Activated CD4-positive, CD25-positive, alpha-beta regulatory T cell (primary cell): ENCODE measurements around the gene PCSK7.
"Not testable (repeated sequence)": the region's sequence is repeated elsewhere in the genome, so short reads cannot be mapped to it uniquely, and the experiment has no call there.

ENCODE experiments used
- DNase-seq, 4 experiments: peaks; one replicate each; lab custom pipeline; 2025; lab: John Stamatoyannopoulos, UW

Gene PCSK7, protein sequence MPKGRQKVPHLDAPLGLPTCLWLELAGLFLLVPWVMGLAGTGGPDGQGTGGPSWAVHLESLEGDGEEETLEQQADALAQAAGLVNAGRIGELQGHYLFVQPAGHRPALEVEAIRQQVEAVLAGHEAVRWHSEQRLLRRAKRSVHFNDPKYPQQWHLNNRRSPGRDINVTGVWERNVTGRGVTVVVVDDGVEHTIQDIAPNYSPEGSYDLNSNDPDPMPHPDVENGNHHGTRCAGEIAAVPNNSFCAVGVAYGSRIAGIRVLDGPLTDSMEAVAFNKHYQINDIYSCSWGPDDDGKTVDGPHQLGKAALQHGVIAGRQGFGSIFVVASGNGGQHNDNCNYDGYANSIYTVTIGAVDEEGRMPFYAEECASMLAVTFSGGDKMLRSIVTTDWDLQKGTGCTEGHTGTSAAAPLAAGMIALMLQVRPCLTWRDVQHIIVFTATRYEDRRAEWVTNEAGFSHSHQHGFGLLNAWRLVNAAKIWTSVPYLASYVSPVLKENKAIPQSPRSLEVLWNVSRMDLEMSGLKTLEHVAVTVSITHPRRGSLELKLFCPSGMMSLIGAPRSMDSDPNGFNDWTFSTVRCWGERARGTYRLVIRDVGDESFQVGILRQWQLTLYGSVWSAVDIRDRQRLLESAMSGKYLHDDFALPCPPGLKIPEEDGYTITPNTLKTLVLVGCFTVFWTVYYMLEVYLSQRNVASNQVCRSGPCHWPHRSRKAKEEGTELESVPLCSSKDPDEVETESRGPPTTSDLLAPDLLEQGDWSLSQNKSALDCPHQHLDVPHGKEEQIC

DNA sequence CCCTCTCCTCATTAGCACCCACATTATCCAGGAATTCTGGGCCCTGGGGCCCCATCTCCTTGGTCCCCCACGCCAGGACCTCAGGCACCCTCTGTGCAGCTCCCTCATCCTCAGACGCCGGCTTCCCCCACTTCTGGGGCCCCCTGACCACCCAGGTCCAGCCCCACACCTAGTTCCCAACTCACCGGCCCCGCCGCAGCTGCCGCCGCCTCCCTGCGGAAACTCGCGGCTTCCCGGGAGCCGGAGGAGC is at the start of gene PCSK7:
TSS of gene PCSK7 (minus strand) at position 232 of the 250 bp plus-strand sequence. CDS start 2,229 bp downstream, outside the sequence.
- DNase-seq = peak in 1 of 4 experiments; percentile 34

DNA sequence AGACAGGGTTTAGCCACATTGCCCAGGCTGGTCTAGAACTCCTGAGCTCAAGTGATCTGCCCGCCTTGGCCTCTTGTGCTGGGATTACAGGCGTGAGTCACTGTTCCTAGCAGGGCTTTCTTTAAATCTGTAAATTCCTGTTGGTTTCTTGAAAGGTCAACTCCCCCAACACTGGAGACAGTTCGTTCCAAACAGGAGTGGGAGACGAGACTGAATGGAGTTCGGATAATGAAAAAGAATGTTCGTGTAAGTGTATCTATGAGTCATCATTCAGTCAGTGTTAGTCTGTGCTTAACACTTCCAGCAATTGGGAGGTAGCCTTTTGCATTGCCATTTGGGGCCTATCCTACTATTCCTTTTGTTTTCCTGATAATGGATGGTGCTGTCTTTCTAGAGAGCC is 49.3 kb upstream of the PCSK7 start:
- no peak for DNase-seq

DNA sequence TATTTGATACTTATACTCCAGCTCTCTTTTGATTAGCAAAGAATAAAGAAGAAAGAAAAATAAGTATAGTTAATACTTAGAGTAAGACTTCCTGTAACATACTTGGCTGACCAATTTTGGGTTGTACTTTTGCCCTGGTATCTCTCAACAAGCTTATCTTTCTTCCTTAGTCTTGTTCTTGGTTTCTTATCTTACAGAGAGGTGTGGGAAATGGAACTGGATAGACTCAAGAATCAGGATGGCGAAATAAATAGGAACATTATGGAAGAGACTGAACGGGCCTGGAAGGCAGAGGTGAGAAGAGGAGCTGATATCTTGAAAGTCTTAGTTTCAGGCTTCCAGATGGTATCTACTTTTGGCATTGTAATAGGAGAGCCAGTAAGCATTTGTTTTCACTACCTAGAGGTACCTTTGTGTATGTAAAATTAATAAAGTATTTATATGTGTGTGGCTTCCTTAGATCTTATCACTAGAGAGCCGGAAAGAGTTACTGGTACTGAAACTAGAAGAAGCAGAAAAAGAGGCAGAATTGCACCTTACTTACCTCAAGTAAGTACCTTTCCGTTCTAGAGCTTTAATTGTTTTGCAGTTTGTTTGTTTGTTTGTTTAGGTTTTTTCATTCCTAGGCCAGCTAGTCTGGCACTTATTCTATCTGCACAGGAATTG is 48.0 kb upstream of the PCSK7 start:
- DNase-seq = no peak

DNA sequence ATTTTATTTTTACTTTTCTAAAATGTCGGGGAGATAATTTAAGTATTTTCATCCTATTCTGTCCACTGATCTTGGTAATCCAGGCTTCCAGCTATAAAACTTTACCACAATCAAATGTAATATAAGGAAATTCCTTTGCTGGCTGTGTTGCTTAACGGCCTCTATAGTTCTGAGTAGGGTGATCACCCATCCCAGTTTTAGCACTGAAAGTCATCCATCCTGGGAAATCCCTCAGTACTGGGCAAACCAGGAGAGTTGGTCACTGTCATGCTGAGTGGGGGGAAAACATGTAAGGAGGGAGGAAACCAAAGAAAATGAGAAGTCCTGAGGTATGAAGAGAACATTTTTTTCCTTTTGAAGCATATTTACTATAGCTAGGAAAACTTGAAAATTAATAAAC is 46.5 kb upstream of the PCSK7 start:
- no peak for DNase-seq

DNA sequence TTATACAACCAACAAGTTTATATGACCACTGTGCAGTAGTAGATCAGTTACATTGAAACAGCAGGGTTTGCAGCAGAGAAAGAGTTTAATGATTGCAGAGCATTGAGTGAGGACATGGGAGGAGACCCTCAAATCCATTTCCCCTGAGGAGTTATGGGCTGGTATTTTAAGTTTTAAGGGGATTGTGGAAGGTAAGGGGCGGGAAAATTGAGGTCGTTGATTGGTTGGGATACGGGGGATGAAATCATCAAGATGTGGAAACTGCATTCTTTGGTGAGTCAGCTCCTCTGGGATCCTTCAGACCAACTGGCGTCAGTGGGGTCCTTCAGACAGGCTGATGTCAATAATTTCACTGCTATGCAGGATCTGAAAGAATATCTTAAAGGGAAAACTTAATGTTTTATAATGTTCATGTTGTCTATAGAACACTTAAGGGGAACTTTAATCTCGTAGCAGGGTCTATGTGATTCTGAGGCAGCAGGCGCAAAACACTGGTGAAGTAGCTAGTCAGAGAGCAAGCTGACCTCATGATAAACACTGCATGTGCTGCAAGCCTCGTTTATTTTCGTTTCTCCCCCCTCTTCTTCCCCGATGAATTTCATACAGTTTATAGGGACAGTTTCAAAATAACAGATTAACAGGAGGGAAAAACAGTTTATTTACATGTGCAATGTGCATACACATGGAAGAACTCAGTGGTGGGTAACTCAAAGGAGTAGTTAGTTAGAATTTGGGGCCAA is 41.8 kb upstream of the PCSK7 start:
- no peak for DNase-seq

DNA sequence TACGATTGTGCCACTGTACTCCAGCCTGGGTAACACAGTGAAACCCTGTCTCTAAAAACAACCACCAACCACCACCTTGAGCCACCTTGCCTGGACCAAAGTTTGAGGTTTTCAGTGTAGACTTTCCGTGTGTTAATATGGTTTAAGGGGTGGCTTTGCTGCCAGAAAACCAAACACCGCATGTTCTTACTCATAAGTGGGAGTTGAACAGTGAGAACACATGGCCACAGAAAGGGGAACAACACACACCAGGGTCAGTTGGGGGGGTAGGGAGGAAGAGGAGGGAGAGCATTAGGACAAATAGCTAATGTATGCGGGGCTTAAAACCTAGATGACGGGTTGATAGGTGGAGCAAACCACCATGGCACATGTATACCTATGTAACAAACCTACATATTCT is 40.3 kb upstream of the PCSK7 start:
- DNase-seq = not testable (repeated sequence)

DNA sequence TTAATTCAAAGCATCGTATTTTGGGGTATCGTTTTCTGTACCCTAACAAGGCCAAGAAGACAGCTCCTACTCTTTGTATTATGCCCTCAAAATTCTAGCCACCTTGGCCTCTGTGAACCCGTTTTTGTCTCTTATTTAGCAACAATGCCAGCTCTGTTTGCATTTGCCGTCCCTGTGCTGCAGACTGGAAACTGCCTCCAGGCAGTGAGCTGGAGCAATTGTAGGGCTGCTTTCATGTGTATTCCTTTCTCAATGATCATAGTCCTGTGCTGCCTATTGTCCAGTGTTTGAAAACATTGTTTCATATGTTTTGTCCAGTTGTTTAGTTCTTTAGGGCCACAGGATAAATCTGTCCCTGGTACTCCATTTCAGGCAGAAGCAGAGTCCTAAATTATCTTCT is 39.3 kb upstream of the PCSK7 start:
- DNase-seq = no peak

DNA sequence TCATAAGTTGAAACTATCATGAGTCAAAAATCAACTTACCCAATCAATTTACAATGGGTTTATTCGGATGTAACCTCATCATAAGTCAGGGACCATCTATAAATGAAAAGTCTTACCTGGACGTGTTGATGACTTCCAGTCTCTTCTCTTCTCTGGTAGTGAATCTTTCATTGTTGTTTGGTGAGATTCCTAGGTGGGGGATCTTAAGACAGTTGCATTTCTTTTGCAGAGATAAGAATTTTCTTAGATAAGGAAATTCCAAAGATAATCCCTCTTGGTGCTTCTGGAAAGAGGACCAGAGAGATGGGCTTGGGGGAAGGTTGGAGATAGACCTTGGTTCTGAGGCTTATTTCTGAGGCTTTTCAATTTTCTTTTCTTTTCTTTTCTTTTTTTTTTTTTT is 38.0 kb upstream of the PCSK7 start:
- no peak for DNase-seq

DNA sequence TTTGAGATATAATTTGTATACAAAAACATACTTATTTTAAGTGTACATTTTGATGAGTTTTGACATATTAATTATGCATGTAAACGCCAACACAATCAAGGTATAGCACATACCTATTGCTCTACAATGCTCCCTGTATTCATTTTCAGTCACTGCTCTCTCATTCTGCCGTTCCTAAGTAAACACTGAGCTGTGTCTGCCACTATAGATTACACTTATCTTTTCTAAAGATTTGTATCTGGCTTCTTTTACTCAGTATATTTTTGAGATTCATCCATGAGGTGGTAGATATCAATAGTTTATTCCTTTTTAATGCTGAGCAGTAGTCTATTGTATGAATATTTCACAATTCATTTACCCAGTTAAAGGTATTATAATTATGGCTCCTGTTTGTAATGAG is 33.9 kb upstream of the PCSK7 start:
- no peak for DNase-seq

DNA sequence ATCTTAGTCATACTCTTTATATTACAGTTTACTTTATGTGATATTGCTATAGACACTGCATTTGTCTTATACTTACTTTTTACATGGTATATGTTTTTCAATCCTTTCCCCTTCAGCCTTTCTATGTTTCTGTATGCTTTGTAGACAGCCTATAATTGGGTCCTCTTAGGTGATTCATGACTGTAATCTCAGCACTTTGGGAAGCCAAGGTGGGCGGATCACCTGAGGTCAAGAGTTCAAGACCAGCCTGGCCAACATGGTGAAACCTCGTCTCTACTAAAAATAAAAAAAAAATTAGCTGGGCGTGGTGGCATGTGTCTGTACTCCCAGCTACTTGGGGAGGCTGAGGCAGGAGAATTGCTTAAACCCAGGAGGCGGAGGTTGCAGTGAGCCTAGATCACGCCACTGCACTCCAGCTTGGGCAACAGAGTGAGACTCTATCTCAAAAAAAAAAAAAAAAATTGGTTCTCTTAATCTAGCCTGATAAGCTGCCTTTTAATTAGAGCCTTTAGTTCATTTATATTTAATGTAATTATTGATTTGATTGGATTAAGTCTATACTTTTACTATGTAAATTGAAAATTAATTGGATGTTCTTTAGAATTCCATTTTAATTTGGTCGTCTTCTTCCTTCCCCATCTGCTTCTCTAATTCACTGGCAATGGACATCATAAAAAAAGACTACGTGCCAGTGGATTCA is 32.9 kb upstream of the PCSK7 start:
- DNase-seq = not testable (repeated sequence)

DNA sequence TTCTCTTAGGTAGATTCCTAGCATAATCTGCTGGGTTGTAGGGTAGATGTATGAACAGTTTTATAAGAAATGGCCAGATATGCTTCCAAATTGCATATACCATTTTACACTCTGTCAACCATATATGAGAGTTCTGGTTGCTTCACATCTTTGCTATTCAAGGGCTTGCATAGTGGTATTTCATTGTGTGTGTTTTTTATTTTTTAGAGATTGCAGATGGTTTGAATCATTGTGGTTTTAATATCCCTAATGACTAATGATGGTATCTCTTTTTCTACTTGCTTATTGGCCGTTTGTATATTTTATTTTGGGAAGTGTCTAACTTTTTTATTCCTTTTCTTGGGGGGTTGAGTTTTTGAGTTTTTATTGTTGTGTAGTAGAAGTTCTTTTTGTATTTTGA is 27.5 kb upstream of the PCSK7 start:
- no peak for DNase-seq

DNA sequence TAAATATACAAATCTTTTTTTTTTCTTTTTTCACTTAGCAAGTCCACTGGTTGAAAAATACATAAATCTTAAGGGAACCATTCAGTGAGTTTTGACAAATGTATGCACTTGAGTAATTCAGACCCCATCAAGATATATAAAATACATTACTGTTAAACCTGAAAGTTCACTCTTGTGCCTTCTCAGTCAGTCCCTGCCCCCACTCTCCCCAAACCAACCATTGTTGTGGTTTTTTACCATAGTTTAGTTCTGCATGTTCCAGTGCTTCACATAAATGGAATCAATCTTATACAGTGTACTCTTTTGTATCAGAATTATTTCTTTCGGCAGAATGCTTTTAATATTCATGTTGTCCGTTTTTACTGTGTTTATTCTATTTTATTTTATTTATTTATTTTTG is 26.7 kb upstream of the PCSK7 start:
- DNase-seq = no peak

DNA sequence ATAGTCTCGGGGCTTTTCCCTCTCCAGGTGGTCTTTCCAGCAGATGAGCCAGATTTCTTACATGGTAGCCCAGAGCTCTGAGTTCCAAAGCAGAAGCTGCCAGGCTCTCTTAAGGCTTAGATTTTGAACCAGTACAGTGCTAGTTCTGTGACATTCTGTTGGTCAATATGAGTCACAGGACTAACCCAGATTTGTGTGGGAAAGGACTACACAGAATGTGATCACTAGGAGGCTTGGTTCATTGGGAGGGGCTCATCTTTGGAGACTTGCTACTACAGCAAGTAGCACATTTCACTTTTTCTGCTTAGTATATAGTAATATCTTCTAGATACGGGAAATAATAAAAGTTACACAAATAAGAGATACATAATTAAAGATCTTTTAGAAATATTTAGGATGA is 24.7 kb upstream of the PCSK7 start:
- no peak for DNase-seq

DNA sequence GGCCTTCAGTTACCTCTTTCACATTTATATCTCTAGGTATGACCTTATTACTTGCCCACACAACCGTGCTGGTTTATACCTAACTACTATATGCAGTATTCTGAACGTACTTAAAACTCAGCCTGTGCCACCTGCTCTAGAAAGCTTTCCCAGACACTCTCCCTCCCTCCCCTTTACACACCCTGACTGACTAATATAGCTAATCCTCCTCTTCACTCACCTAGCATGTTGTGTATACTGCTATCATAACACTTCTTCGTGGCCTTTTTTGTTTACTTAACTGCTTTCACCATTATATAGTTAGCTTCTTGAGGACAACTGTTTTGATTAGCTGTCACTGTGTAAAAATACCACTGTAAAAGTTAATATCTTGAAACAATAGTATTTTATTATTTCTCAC is 24.1 kb upstream of the PCSK7 start:
- DNase-seq = no peak

DNA sequence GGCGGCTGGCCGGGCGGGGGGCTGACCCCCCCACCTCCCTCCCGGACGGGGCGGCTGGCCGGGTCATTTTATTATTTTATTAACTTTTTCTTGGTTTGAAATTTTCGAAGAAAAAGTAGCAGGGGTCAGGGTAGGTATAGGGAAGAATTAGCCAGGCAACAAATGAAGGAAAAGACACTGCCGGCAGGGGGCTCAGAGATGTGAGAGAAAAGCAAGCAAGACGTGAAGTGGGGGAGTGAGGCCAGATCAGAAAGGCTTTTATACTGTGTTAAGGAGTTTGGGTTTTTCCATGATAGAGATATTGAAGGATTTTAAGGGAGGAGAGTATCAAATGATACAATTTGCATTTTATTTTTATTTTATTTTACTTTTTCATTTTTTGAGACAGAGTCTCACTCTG is 19.6 kb upstream of the PCSK7 start:
- no peak for DNase-seq

DNA sequence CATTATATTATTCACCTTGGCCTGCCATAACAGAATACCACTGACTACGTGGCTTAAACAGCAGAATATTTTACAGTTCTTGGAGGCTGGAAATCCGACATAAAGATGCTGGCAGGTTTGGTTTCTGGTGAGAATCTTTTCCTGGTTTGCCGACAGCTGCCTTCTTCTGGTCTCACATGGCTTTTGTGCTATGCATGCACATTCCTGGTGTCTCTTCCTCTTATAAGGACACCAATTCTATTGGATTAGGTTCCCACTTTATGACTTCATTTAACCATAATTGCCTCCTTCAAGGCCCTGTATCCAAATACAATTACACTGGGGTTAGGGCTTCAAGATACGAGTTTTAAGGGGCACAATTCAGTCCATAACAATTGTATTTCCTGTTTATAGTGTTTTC is 17.7 kb upstream of the PCSK7 start:
- no peak for DNase-seq

DNA sequence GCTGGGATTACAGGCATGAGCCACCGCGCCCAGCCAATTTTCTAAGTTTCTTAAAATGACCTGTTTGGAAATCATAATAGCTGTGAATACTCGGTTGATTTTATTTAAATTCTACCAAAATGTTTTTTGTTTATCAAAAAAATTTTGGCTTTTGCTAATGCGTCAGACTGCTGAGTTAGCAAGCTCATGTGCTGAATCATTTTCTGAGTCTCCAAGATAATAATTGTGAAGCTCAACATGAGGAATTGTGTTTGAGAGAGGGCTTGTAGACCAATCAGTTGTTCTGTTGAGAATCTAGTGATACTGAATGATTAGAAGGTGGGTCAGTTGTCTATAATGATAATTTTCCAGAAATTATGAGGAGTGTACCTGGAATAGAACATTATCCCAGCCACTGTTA is 16.5 kb upstream of the PCSK7 start:
- DNase-seq = no peak

DNA sequence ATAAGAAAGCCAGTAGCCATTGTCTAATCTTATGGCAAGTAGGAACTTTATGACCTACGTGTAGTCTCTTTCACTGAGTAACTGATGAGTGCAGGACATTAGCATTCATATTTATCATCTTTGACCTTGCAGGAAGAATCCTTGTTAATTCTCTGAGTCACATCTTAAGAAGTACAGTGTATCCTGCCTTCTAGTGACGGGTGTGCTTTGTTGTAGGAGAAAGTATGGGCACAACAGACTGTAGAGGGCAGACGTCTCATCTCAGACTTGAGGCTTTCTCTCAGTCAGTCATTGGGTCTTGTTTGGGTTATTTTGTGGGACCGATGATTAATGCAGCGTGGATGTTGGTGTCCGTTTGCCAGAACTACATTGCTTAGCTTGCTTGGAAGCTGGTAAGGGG is 7.4 kb upstream of the PCSK7 start:
- no peak for DNase-seq

DNA sequence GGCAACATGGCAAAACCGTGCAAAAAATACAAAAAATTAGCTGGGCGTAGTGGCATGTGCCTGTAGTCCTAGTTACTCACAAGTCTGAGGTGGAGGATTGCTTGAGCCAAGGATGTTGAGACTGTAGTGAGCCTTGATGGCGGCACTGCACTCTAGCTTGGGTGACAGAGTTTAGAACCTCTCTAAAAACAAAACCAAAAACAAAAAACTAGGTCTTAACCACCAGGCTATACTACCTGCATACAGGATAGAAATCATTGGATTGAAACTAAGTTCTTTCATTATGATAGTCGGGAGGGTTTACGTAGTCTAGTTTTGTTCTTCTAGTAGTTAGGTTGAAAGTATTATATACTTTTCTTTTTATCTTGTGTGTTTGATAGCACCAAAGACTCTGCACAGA is 6.3 kb upstream of the PCSK7 start:
- no peak for DNase-seq

DNA sequence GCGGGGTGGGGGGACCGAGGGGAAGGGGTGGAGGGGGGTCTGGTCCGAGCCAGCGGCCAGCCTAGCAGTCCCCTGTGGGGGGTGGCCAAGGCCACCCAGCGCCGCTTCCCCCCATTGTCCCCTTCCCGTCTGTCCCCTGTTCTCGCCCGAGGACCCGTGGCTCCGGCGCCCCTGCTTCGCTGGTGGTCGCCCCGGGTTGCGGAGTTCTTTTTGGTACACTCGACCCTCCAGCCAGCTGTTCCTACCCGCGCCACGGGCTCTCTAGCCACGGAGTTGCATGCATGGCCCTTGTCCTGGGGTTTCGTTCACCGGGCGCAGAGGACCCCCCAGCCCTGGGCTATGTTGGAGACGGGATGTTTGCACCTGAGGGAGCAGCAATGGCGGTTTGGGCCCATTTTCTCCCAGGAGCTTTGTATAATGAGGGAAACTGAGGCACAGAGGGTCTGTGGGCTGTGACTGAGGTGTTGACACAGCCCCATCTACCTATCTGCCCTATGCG is 1.1 kb upstream of the PCSK7 start:
- DNase-seq = no peak

DNA sequence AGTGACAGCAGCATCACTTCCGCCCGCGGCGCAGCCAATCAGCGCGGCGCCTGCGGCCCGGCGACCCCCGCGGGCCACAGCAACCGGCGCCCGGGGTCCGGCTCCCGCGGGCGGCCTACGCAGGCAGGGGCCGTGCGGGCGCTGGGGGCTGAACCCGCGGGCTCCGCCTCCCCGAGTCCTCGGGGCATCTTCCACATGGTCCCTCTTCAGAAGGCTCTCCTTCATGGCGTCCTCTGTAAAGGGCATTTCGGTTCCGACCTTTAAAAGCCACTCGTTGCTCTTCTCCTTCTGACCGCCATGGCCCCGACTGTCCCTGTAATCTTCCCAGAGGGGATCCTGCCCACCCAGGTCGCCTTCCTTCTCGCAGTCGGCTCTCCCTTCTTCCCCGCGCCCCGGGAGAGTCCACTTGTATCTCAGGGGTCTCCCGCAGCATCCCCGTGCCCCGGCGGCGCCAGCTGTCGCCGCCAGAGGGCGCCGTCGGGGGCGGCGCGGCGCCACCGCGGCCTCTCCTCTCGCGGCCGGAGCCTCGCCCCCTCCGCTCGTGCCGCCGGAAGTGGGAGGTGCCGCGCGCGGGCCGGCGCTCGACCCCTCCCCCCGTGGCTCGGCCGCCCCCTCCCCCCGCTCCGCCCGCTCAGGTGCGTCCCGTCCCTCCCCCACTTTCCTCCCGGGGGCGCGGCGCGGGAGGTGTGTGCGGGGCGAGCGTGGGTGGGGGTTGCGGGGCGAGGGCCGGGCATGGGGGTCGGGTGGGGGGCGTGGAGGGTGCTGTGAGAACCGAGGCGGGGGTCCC is 412 bp upstream of the PCSK7 start, which contains the start of gene RNF214:
TSS of gene RNF214 (plus strand) at position 580 of the 787 bp plus-strand sequence. CDS start 1,602 bp downstream, outside the sequence.
- DNase-seq = peak; percentile 48 to 66 (median 54)
